Natural killer cell (primary cell): Measurements from ENCODE around the gene TTF2. TPM values are rescaled to one million over a fixed set of nuclear protein-coding genes. Genes with fewer than 3 reads are reported as not detected.

ENCODE experiments used
- ATAC-seq, 3 donors: fragments of 150-1000 bp in 2 of 3; fragments of 200-7000 bp in 1 of 3; cut with Tn5 transposase; 1 replicate in 1 of 3; 2 replicates in 2 of 3; pipeline ENCODE4 v1.10.0; 2021; ENCODE audit warnings: mild to moderate bottlenecking in 2 of 3, moderate library complexity in 2 of 3
- DNase-seq, 2 donors: peaks; one replicate each; pipeline versions ENCODE4 v3.0.0 to v3.0.0-alpha.2; 2013 to 2021; ENCODE audit warnings: mixed read lengths in 1 of 2
- H3K27ac ChIP-seq: one replicate; pipeline ENCODE4 v1.5.1; 2013; ENCODE audit warnings: mild to moderate bottlenecking, low read length
- H3K27me3 ChIP-seq: one replicate; pipeline ENCODE4 v1.6.1; 2013; ENCODE audit warnings: low read length; ENCODE audit not compliant: control insufficient read depth, insufficient read depth
- H3K36me3 ChIP-seq: one replicate; pipeline ENCODE4 v1.6.1; 2013; ENCODE audit warnings: low read length; ENCODE audit not compliant: control insufficient read depth, insufficient read depth
- H3K4me1 ChIP-seq: one replicate; pipeline ENCODE4 v1.6.1; 2013; ENCODE audit warnings: low read length; ENCODE audit not compliant: control insufficient read depth, insufficient read depth
- H3K4me3 ChIP-seq: one replicate; pipeline ENCODE4 v1.5.1; 2013; ENCODE audit warnings: low read length
- H3K9me3 ChIP-seq: one replicate; pipeline ENCODE4 v1.6.1; 2013; ENCODE audit warnings: low read length; ENCODE audit not compliant: control insufficient read depth, insufficient read depth
- H3K27ac Mint-ChIP-seq, 2 donors: one replicate each; pipeline ENCODE4 v1.8.0; 2022; ENCODE audit warnings: mild to moderate bottlenecking in 2 of 2, mixed read lengths in 2 of 2, moderate library complexity in 1 of 2
- H3K27me3 Mint-ChIP-seq, 2 donors: one replicate each; pipeline ENCODE4 v1.8.0; 2022; ENCODE audit warnings: low read depth in 2 of 2, mixed read lengths in 2 of 2
- H3K36me3 Mint-ChIP-seq: one replicate; pipeline ENCODE4 v1.8.0; 2022; ENCODE audit warnings: mixed read lengths
- H3K4me1 Mint-ChIP-seq, 2 donors: one replicate each; pipeline ENCODE4 v1.8.0; 2022; ENCODE audit warnings: mixed read lengths in 2 of 2
- H3K4me3 Mint-ChIP-seq: one replicate; pipeline ENCODE4 v1.8.0; 2022; ENCODE audit warnings: mild to moderate bottlenecking, moderate library complexity, mixed read lengths
- H3K9me3 Mint-ChIP-seq, 2 donors: one replicate each; pipeline ENCODE4 v1.8.0; 2022; ENCODE audit warnings: mixed read lengths in 2 of 2
- WGBS: methylation state at CpG from one replicate; pipeline ENCODE4 v1.1.7; 2013; ENCODE audit warnings: missing lambda C conversion rate; ENCODE audit not compliant: insufficient coverage; 5-methylcytosine and 5-hydroxymethylcytosine counted together
- intact Hi-C: fragments of 100-400 bp; cut with micrococcal nuclease; formaldehyde crosslinking; loops from one replicate; pipeline ENCODE4 v1.14.2; 2022
- total RNA-seq, 4 donors: library from RNA; stranded (reverse); fragments of 120-200 nt in 1 of 4; gene quantifications; one replicate each; pipeline versions ENCODE4 v1.2.3 to v1.2.4, GENCODE V29; 2013 to 2022
- TF ChIP-seq, protein P1 (sequence below): fragments of 200-600 bp; IDR thresholded peaks from one replicate; pipeline ENCODE4 v1.8.0; 2022; ENCODE audit warnings: antibody characterized with exemption

The TTF2 gene
- total RNA-seq, 3 donors from 2014 or later (not counting 1 experiment from before 2014, with no cell fraction given), result 17.9 to 24.7 (median 23.9) TPM

DNA sequence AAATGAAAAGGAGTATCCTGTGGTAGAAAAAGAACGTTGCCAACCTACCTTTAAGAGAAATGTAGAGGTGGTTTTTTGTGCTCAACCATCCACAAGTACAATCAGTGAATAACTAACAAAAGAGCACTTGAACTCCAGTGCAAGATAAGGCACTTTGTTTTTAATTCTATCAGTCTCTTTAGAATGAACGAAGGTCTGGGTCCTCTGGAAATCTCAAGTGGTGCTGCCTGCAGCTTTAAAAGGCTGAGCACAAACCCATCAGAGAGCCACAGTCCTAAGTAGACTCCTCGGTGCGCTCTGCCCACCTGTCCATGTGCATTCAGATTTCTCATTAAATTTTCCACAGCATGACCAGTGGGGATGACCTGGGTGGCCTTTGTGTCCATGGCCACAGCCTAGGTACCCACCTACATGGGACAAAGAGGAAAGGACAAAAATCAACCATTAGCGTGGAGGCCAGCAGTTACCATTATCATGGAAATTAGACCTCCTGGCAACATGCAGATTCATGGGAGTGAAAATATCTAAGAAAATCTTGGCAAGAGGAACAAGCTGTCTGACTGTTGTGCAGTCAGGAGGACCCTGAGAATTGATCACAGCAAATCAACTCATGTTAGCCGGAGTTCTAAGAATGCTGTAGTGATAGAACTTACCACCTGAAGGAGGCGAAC, 52.1 kb downstream of the TTF2 start:
- no peaks in the 10 kb centered on the region for H3K9me3 Mint-ChIP-seq
- no peaks in the 10 kb centered on the region for H3K36me3 ChIP-seq
- no peak overlapping the region for H3K4me3 ChIP-seq
- TF ChIP-seq, protein P1, sequence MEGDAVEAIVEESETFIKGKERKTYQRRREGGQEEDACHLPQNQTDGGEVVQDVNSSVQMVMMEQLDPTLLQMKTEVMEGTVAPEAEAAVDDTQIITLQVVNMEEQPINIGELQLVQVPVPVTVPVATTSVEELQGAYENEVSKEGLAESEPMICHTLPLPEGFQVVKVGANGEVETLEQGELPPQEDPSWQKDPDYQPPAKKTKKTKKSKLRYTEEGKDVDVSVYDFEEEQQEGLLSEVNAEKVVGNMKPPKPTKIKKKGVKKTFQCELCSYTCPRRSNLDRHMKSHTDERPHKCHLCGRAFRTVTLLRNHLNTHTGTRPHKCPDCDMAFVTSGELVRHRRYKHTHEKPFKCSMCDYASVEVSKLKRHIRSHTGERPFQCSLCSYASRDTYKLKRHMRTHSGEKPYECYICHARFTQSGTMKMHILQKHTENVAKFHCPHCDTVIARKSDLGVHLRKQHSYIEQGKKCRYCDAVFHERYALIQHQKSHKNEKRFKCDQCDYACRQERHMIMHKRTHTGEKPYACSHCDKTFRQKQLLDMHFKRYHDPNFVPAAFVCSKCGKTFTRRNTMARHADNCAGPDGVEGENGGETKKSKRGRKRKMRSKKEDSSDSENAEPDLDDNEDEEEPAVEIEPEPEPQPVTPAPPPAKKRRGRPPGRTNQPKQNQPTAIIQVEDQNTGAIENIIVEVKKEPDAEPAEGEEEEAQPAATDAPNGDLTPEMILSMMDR, result no peak
- no peak overlapping the region for H3K27ac ChIP-seq
- no peaks in the 10 kb centered on the region for H3K36me3 Mint-ChIP-seq
- no peak for DNase-seq
- H3K4me1 ChIP-seq, result no peaks in the 10 kb centered on the region
- no peak overlapping the region for H3K4me3 Mint-ChIP-seq
- H3K27me3 ChIP-seq, result no peaks in the 10 kb centered on the region
- H3K9me3 ChIP-seq, result no peaks in the 10 kb centered on the region
- no peaks in the 10 kb centered on the region for H3K27me3 Mint-ChIP-seq
- no peaks in the 10 kb centered on the region for H3K4me1 Mint-ChIP-seq
- 98% methylated on average over 6 of the region's 7 CpGs for WGBS
- no peak overlapping the region for H3K27ac Mint-ChIP-seq
- ATAC-seq, result no peak
- intact Hi-C loops, result no loop called here

DNA sequence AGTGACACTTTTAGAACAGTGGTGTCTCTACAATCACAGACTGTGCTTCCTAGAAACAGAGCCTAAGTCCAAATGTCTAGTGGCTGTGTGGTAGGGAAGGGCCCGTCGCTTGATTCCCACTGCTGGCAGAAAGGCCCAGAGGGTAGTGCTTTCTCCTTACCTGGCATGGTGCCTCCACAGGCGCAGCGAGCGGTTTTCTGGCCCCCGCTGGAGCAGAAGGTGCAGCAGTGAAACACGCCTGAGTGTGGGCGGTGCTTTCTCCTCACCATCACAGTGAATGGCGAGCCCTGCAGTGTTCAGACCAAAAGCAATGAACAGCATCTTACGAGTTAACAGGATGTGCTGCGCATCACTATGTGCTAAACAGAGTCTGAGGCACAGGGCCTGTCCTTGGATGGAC, 53.1 kb downstream of the TTF2 start:
- H3K27me3 Mint-ChIP-seq, result no peaks in the 10 kb centered on the region
- Histone ChIP-seq H3K4me3 (no peak overlapping the region), H3K27me3 (no peaks in the 10 kb centered on the region), H3K27ac (no peak overlapping the region), H3K4me1 (no peaks in the 10 kb centered on the region), H3K36me3 (no peaks in the 10 kb centered on the region), H3K9me3 (no peaks in the 10 kb centered on the region)
- H3K36me3 Mint-ChIP-seq, result no peaks in the 10 kb centered on the region
- H3K4me3 Mint-ChIP-seq, result no peak overlapping the region
- TF ChIP-seq, protein P1, result no peak
- no peak for DNase-seq
- no peak overlapping the region for H3K27ac Mint-ChIP-seq
- no peaks in the 10 kb centered on the region for H3K9me3 Mint-ChIP-seq
- 96% methylated on average over 11 of the region's 11 CpGs for WGBS
- intact Hi-C loops, result no loop called here
- H3K4me1 Mint-ChIP-seq, result no peaks in the 10 kb centered on the region
- no peak for ATAC-seq

DNA sequence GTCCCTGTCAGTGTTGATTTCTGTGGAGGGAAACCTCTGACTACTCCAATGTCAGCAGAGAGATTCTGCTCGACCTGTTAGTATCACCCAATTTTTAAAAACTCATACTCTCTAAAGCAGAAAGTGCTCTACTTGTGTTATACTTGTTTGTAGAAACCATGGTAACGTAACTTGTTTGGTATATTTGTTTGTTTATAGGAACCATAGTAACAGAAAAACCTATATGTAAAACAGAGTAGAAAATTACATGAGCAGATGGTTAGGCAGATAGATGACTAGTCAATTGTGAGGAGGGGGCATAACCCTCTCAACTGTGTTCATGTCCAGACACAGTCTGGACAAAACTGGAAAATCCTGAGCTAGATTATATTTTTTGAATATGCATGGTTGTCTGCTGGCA, 54.8 kb downstream of the TTF2 start:
- intact Hi-C loops, result no loop called here
- WGBS, result no CpG with 5 or more reads among the region's 2 CpGs
- no peak overlapping the region for H3K4me3 ChIP-seq
- Mint-ChIP-seq H3K4me1 (no peaks in the 10 kb centered on the region), H3K4me3 (no peak overlapping the region), H3K27ac (no peak overlapping the region), H3K27me3 (no peaks in the 10 kb centered on the region), H3K36me3 (no peaks in the 10 kb centered on the region), H3K9me3 (no peaks in the 10 kb centered on the region)
- H3K27ac ChIP-seq, result no peak overlapping the region
- ATAC-seq (no peak), DNase-seq (no peak)
- TF ChIP-seq, protein P1, result no peak
- no peaks in the 10 kb centered on the region for H3K27me3 ChIP-seq
- H3K36me3 ChIP-seq, result no peaks in the 10 kb centered on the region
- H3K4me1 ChIP-seq, result no peaks in the 10 kb centered on the region
- no peaks in the 10 kb centered on the region for H3K9me3 ChIP-seq
